ENCODE data around the gene FAHD2A. TPM values are rescaled to one million over a fixed set of nuclear protein-coding genes. Genes with fewer than 3 reads are reported as not detected.

The FAHD2A gene
- polyA plus RNA-seq, 1 donor from 2014 or later: 27.2 TPM

GRCh38 chr2:95392730-95393455, 9.6 kb upstream of the FAHD2A start:
- Histone ChIP-seq H3F3A (ENCODE audit: insufficient read depth, low read length, poor library complexity, severe bottlenecking) (no peaks in the 10 kb centered on the region), H4K20me1 (ENCODE audit: insufficient read depth) (no peaks in the 10 kb centered on the region), H2AFZ (ENCODE audit: low read depth, low read length) (no peak overlapping the region), H3K79me2 (replicated peaks; ENCODE audit: insufficient read depth, low read length) (no peaks in the 10 kb centered on the region), H3K9me2 (ENCODE audit: insufficient read depth, low read length) (no peaks in the 10 kb centered on the region), H3K9me3 (ENCODE audit: low read length) (no peaks in the 10 kb centered on the region), H3K4me2 (ENCODE audit: low read length) (no peak overlapping the region), H3K36me3 (ENCODE audit: insufficient read depth, low read length) (no peaks in the 10 kb centered on the region), H3K27ac (ENCODE audit: low read length) (no peak overlapping the region), H3K4me3 (ENCODE audit: low read length) (no peak overlapping the region), H3K9ac (ENCODE audit: low read length) (no peak overlapping the region), H3K27me3 (ENCODE audit: insufficient read depth, low read depth, low read length) (no peaks in the 10 kb centered on the region)
- no peak for TF ChIP-seq EZH2 (IDR thresholded peaks at IDR 0.05; ENCODE audit: borderline replicate concordance, insufficient read depth, low read length, poor library complexity, severe bottlenecking)

DNA sequence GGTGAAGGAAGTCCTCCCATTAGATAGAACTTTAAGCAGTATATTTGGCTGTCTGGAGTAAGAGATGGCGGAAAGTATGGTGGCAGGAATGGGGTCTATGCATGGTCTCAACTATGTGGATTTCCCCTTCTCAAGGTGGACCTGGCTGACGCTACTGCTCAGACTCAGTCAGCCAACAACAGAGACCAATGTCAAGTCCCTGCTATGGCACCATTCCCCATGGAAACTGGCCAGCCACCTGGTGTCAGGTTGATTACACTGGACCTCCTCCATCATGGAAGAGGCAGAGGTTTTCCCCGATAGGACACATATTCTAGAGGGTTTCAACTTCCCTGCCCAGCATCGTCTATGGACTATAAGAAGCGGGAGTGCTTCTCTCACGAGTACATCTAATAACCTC, 8.6 kb upstream of the FAHD2A start:
- no peaks in the 10 kb centered on the region for H4K20me1 ChIP-seq (ENCODE audit: insufficient read depth)
- H3K4me3 ChIP-seq (ENCODE audit: low read length): no peak overlapping the region
- H3K4me2 ChIP-seq (ENCODE audit: low read length): no peak overlapping the region
- no peaks in the 10 kb centered on the region for H3K79me2 ChIP-seq (replicated peaks; ENCODE audit: insufficient read depth, low read length)
- no peak for TF ChIP-seq RAD21 (conservative IDR thresholded peaks at IDR 0.05)
- no peak for TF ChIP-seq EP300 (conservative IDR thresholded peaks at IDR 0.05; ENCODE audit: poor library complexity, severe bottlenecking)
- no peak for TF ChIP-seq EZH2 (IDR thresholded peaks at IDR 0.05; ENCODE audit: borderline replicate concordance, insufficient read depth, low read length, poor library complexity, severe bottlenecking)
- TF ChIP-seq, protein P1, sequence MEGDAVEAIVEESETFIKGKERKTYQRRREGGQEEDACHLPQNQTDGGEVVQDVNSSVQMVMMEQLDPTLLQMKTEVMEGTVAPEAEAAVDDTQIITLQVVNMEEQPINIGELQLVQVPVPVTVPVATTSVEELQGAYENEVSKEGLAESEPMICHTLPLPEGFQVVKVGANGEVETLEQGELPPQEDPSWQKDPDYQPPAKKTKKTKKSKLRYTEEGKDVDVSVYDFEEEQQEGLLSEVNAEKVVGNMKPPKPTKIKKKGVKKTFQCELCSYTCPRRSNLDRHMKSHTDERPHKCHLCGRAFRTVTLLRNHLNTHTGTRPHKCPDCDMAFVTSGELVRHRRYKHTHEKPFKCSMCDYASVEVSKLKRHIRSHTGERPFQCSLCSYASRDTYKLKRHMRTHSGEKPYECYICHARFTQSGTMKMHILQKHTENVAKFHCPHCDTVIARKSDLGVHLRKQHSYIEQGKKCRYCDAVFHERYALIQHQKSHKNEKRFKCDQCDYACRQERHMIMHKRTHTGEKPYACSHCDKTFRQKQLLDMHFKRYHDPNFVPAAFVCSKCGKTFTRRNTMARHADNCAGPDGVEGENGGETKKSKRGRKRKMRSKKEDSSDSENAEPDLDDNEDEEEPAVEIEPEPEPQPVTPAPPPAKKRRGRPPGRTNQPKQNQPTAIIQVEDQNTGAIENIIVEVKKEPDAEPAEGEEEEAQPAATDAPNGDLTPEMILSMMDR (IDR thresholded peaks at IDR 0.05; ENCODE audit: poor library complexity, severe bottlenecking): no peak
- TF ChIP-seq TAF1 (IDR thresholded peaks at IDR 0.05; ENCODE audit: low read depth): no peak
- no peak for TF ChIP-seq SMC3 (conservative IDR thresholded peaks at IDR 0.05; ENCODE audit: poor library complexity)
- TF ChIP-seq POLR2AphosphoS5 (IDR thresholded peaks at IDR 0.05): no peak
- TF ChIP-seq MXI1 (conservative IDR thresholded peaks at IDR 0.05; ENCODE audit: poor library complexity, severe bottlenecking): no peak
- TF ChIP-seq REST (IDR thresholded peaks at IDR 0.05; ENCODE audit: borderline replicate concordance): no peak
- H3K9me3 ChIP-seq (ENCODE audit: low read length): no peaks in the 10 kb centered on the region
- no peaks in the 10 kb centered on the region for H3F3A ChIP-seq (ENCODE audit: insufficient read depth, low read length, poor library complexity, severe bottlenecking)
- H3K36me3 ChIP-seq (ENCODE audit: insufficient read depth, low read length): no peaks in the 10 kb centered on the region
- no peaks in the 10 kb centered on the region for H3K27me3 ChIP-seq (ENCODE audit: insufficient read depth, low read depth, low read length)
- no peaks in the 10 kb centered on the region for H3K9me2 ChIP-seq (ENCODE audit: insufficient read depth, low read length)
- H3K9ac ChIP-seq (ENCODE audit: low read length): no peak overlapping the region
- H3K27ac ChIP-seq (ENCODE audit: low read length): no peak overlapping the region
- no peak overlapping the region for H2AFZ ChIP-seq (ENCODE audit: low read depth, low read length)

All from neural cell (in vitro differentiated cells).